Activated naive CD4-positive, alpha-beta T cell treated with anti-CD3 and anti-CD28 coated beads, Interleukin-2, amount 50 U/mL, for 24 hours (primary cell): ENCODE results near the gene MSL3.

Experiments used
- H3K27ac Mint-ChIP-seq: one replicate; pipeline ENCODE4 v1.8.0; 2021; ENCODE audit warnings: mild to moderate bottlenecking, mixed read lengths
- H3K27me3 Mint-ChIP-seq: one replicate; pipeline ENCODE4 v1.8.0; 2021; ENCODE audit warnings: mixed read lengths
- H3K36me3 Mint-ChIP-seq: one replicate; pipeline ENCODE4 v1.8.0; 2021; ENCODE audit warnings: mixed read lengths
- H3K4me1 Mint-ChIP-seq: one replicate; pipeline ENCODE4 v1.8.0; 2021; ENCODE audit warnings: mixed read lengths
- H3K4me3 Mint-ChIP-seq: one replicate; pipeline ENCODE4 v1.8.0; 2021; ENCODE audit warnings: mild to moderate bottlenecking, mixed read lengths
- H3K9me3 Mint-ChIP-seq: one replicate; pipeline ENCODE4 v1.8.0; 2021; ENCODE audit warnings: mixed read lengths

The MSL3 gene

GRCh38 chrX:11784543-11784942 lies 26.5 kb downstream of the MSL3 start:
- no peaks in the 10 kb centered on the region for H3K27me3 Mint-ChIP-seq

GRCh38 chrX:11786862-11787261 lies 28.8 kb downstream of the MSL3 start:
- Mint-ChIP-seq H3K36me3 (no peaks in the 10 kb centered on the region), H3K9me3 (no peaks in the 10 kb centered on the region), H3K4me1 (peaks cover 19% of the 10 kb centered on the region), H3K27me3 (no peaks in the 10 kb centered on the region), H3K27ac (no peak overlapping the region), H3K4me3 (peak overlapping the region; percentile 74)

More at GRCh38 chrX:11784543-11784942, 26.5 kb downstream of the MSL3 start:
- Mint-ChIP-seq H3K27ac (no peak overlapping the region), H3K4me3 (no peak overlapping the region), H3K36me3 (no peaks in the 10 kb centered on the region), H3K9me3 (no peaks in the 10 kb centered on the region), H3K4me1 (peaks cover 15% of the 10 kb centered on the region)

- Mint-ChIP-seq H3K27ac (no peak overlapping the region), H3K4me3 (peak overlapping the region; percentile 74), H3K27me3 (no peaks in the 10 kb centered on the region), H3K9me3 (no peaks in the 10 kb centered on the region), H3K36me3 (no peaks in the 10 kb centered on the region), H3K4me1 (peaks cover 23% of the 10 kb centered on the region)
These were observed 29.5 kb downstream of the MSL3 start for GRCh38 chrX:11787564-11787963.

GRCh38 chrX:11789809-11790208 lies 31.8 kb downstream of the MSL3 start:
- no peaks in the 10 kb centered on the region for H3K36me3 Mint-ChIP-seq
- H3K4me3 Mint-ChIP-seq: no peak overlapping the region
- H3K9me3 Mint-ChIP-seq: no peaks in the 10 kb centered on the region
- H3K27ac Mint-ChIP-seq: no peak overlapping the region
- no peaks in the 10 kb centered on the region for H3K27me3 Mint-ChIP-seq
- H3K4me1 Mint-ChIP-seq: peaks cover 45% of the 10 kb centered on the region

DNA sequence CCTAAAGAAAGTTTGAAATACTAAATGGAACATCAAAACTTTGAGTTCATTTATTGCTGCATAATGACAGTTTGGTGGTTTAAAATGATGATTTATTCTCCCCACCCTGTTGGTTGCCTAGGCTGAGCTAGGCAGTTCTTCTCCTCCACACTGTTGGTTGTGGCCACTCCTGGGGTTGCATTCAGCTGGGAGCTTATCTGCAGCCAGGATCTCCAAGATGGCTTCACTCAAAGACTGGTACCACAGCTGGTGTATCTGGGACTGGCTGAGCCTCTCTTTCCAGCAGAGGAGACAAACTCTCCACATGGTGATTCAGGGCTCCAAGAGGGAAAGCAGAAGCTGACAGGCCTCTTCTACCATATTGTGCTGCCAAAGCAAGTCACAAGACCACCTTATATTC lies 33.1 kb downstream of the MSL3 start:
- Mint-ChIP-seq H3K4me3 (no peak overlapping the region), H3K27me3 (no peaks in the 10 kb centered on the region), H3K36me3 (no peaks in the 10 kb centered on the region), H3K4me1 (peaks cover 45% of the 10 kb centered on the region), H3K27ac (no peak overlapping the region), H3K9me3 (no peaks in the 10 kb centered on the region)

DNA sequence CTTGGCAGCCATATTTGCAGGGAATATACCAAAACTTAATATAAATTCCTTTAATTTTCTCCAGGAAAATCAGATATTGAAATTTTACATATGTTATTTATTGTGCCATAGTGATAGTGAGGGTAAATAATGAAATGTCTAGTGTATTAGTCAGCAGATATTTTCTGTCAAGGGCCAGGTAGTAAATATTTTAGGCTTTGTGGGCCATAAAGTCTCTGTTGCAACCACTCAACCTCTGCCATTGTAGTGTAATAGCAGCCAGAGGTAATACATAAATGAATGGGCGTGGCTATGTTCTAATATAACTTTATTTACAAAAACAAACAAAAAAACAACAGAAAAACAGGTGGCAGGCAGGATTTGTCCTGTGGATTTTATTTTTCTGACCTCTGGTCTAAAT lies 33.5 kb downstream of the MSL3 start:
- Mint-ChIP-seq H3K27me3 (no peaks in the 10 kb centered on the region), H3K4me3 (no peak overlapping the region), H3K4me1 (peaks cover 41% of the 10 kb centered on the region), H3K27ac (no peak overlapping the region), H3K36me3 (no peaks in the 10 kb centered on the region), H3K9me3 (no peaks in the 10 kb centered on the region)

- H3K9me3 Mint-ChIP-seq: no peaks in the 10 kb centered on the region
- H3K4me1 Mint-ChIP-seq: peaks cover 33% of the 10 kb centered on the region
- H3K36me3 Mint-ChIP-seq: no peaks in the 10 kb centered on the region
- H3K27ac Mint-ChIP-seq: peak overlapping the region; percentile 98
- H3K27me3 Mint-ChIP-seq: no peaks in the 10 kb centered on the region
- H3K4me3 Mint-ChIP-seq: peak overlapping the region; percentile 74
These were observed 34.7 kb downstream of the MSL3 start for GRCh38 chrX:11792461-11793421.

- H3K27me3 Mint-ChIP-seq: no peaks in the 10 kb centered on the region
- peak overlapping the region; percentile 98 for H3K27ac Mint-ChIP-seq
- H3K9me3 Mint-ChIP-seq: no peaks in the 10 kb centered on the region
These were observed 35.7 kb downstream of the MSL3 start for GRCh38 chrX:11793734-11794133.

GRCh38 chrX:11813341-11813740 lies 55.3 kb downstream of the MSL3 start:
- no peaks in the 10 kb centered on the region for H3K36me3 Mint-ChIP-seq
- H3K9me3 Mint-ChIP-seq: no peaks in the 10 kb centered on the region
- H3K27ac Mint-ChIP-seq: no peak overlapping the region
- no peaks in the 10 kb centered on the region for H3K27me3 Mint-ChIP-seq
- H3K4me1 Mint-ChIP-seq: no peaks in the 10 kb centered on the region
- no peak overlapping the region for H3K4me3 Mint-ChIP-seq

More at GRCh38 chrX:11793734-11794133, 35.7 kb downstream of the MSL3 start:
- H3K4me3 Mint-ChIP-seq: peak overlapping the region; percentile 74
- peaks cover 30% of the 10 kb centered on the region for H3K4me1 Mint-ChIP-seq
- H3K36me3 Mint-ChIP-seq: no peaks in the 10 kb centered on the region
